B cell (primary cell): Measurements from ENCODE around the gene NR4A2. TPM values are rescaled to one million over a fixed set of nuclear protein-coding genes. Genes with fewer than 3 reads are reported as not detected.

Experiments used
- ATAC-seq: fragments of 200-7000 bp; cut with Tn5 transposase; one replicate; pipeline ENCODE4 v1.10.0; 2021; ENCODE audit warnings: low read depth, mild to moderate bottlenecking, moderate number of reproducible peaks, moderate library complexity
- CTCF ChIA-PET: fragments of 350-600 bp; sonication (Branson Sonifier 250); formaldehyde crosslinking; loops from one replicate; lab custom pipeline; 2021; ENCODE audit warnings: antibody characterized with exemption, inconsistent platforms; lab: Charles Lee
- POLR2A ChIA-PET: fragments of 350-600 bp; sonication (Branson Sonifier 250); formaldehyde crosslinking; loops from one replicate; lab custom pipeline; 2021; ENCODE audit warnings: antibody characterized with exemption; lab: Charles Lee
- DNase-seq: peaks from one replicate; pipeline ENCODE4 v3.0.0; 2013
- H2AFZ ChIP-seq: 2 replicates; pipeline ENCODE4 v1.6.1; 2012; ENCODE audit warnings: mild to moderate bottlenecking, low read depth, low read length; ENCODE audit not compliant: insufficient read depth, poor library complexity, severe bottlenecking
- H3K27ac ChIP-seq, 2 donors: 1 replicate in 1 of 2; 2 replicates in 1 of 2; pipeline ENCODE4 v1.5.1; 2012 to 2013; ENCODE audit warnings: low read length in 2 of 2, mild to moderate bottlenecking in 2 of 2, moderate library complexity in 1 of 2
- H3K27me3 ChIP-seq, 4 experiments: fragments of 200-600 bp in 1 of 4; sonication (generic) in 1 of 4; replicated peaks in 1 of 4; 1 replicate in 2 of 4; 2 replicates in 2 of 4; pipeline versions ENCODE4 v1.6.1 to v1.7.0; 2013 to 2016; ENCODE audit warnings: low read length in 3 of 4, mild to moderate bottlenecking in 2 of 4, mixed read lengths in 1 of 4, moderate library complexity in 1 of 4; ENCODE audit not compliant: insufficient read depth in 4 of 4, control insufficient read depth in 3 of 4; ENCODE audit errors: control extremely low read depth in 1 of 4
- H3K36me3 ChIP-seq, 2 experiments: replicated peaks in 1 of 2; 1 replicate in 1 of 2; 2 replicates in 1 of 2; pipeline versions ENCODE4 v1.6.1 to v1.7.1; 2013; ENCODE audit warnings: low read length in 1 of 2; ENCODE audit not compliant: insufficient read depth in 2 of 2, control insufficient read depth in 1 of 2; ENCODE audit errors: control extremely low read depth in 1 of 2, extremely low read depth in 1 of 2
- H3K4me1 ChIP-seq, 2 donors: fragments of 200-600 bp in 1 of 2; sonication (generic) in 1 of 2; 1 replicate in 1 of 2; 2 replicates in 1 of 2; pipeline versions ENCODE4 v1.5.1 to v1.6.1; 2013 to 2017; ENCODE audit warnings: low read length in 2 of 2; ENCODE audit not compliant: control insufficient read depth in 2 of 2, insufficient read depth in 2 of 2
- H3K4me2 ChIP-seq: replicated peaks from 2 replicates; pipeline ENCODE3; 2012; ENCODE audit warnings: mild to moderate bottlenecking, low read depth, low read length; ENCODE audit not compliant: poor library complexity, severe bottlenecking
- H3K4me3 ChIP-seq, 5 experiments: fragments of 200-600 bp in 1 of 5; sonication (generic) in 1 of 5; 1 replicate in 3 of 5; 2 replicates in 2 of 5; pipeline versions ENCODE4 v1.5.1 to v1.7.0; 2011 to 2016; ENCODE audit warnings: low read length in 4 of 5, mild to moderate bottlenecking in 4 of 5, low read depth in 2 of 5, control low read depth in 1 of 5, moderate library complexity in 1 of 5; ENCODE audit not compliant: insufficient read depth in 1 of 5; ENCODE audit errors: control extremely low read depth in 1 of 5, extremely low read depth in 1 of 5
- H3K79me2 ChIP-seq: fragments of 200-600 bp; sonication (generic); one replicate; pipeline ENCODE4 v1.6.0; 2016; ENCODE audit warnings: low read length; ENCODE audit not compliant: control insufficient read depth, insufficient read depth
- H3K9ac ChIP-seq: fragments of 200-600 bp; sonication (generic); 2 replicates; pipeline ENCODE4 v1.6.1; 2017; ENCODE audit warnings: mild to moderate bottlenecking, low read length, moderate library complexity
- H3K9me3 ChIP-seq, 3 donors: one replicate each; pipeline versions ENCODE4 v1.6.1 to v1.7.1; 2013; ENCODE audit warnings: low read length in 2 of 3; ENCODE audit not compliant: control insufficient read depth in 2 of 3, insufficient read depth in 1 of 3; ENCODE audit errors: control extremely low read depth in 1 of 3
- H4K20me1 ChIP-seq: 2 replicates; pipeline ENCODE4 v1.6.0; 2012; ENCODE audit warnings: mild to moderate bottlenecking, low read length; ENCODE audit not compliant: insufficient read depth, control insufficient read depth, poor library complexity, severe bottlenecking
- H3K27ac Mint-ChIP-seq: one replicate; pipeline ENCODE4 v1.8.0; 2021; ENCODE audit warnings: mixed read lengths
- H3K27me3 Mint-ChIP-seq: one replicate; pipeline ENCODE4 v1.8.0; 2021; ENCODE audit warnings: mixed read lengths
- H3K4me1 Mint-ChIP-seq: one replicate; pipeline ENCODE4 v1.8.0; 2021; ENCODE audit warnings: mixed read lengths
- H3K4me3 Mint-ChIP-seq: one replicate; pipeline ENCODE4 v1.8.0; 2021; ENCODE audit warnings: mixed read lengths
- H3K9me3 Mint-ChIP-seq: one replicate; pipeline ENCODE4 v1.8.0; 2022; ENCODE audit warnings: mixed read lengths; ENCODE audit not compliant: insufficient read depth
- EZH2 ChIP-seq: IDR thresholded peaks from 2 replicates; pipeline ENCODE4 v1.6.1; 2012; ENCODE audit warnings: borderline replicate concordance, low read depth, mild to moderate bottlenecking, moderate library complexity, low read length; ENCODE audit not compliant: insufficient read depth, poor library complexity, severe bottlenecking
- WGBS: methylation state at CpG from one replicate; pipeline ENCODE4 v1.1.5; 2013; ENCODE audit warnings: missing lambda C conversion rate; ENCODE audit not compliant: insufficient coverage; 5-methylcytosine and 5-hydroxymethylcytosine counted together
- intact Hi-C: fragments of 100-400 bp; cut with micrococcal nuclease; formaldehyde crosslinking; loops from one replicate; pipeline ENCODE4 v1.10.0; 2022
- polyA plus RNA-seq: library from polyadenylated mRNA; depleted of rRNA; stranded (reverse); fragments of >200 nt; gene quantifications from 2 replicates; pipeline ENCODE4 v1.2.3, GENCODE V29; 2012
- total RNA-seq, 2 donors: library from RNA; stranded (reverse); fragments of 120-200 nt in 1 of 2; gene quantifications; 1 replicate in 1 of 2; 2 replicates in 1 of 2; pipeline versions ENCODE4 v1.2.3 to v1.2.4, GENCODE V29; 2013 to 2022
- TF ChIP-seq, protein P1 (sequence below): fragments of 200-600 bp; IDR thresholded peaks from one replicate; pipeline ENCODE4 v1.8.0; 2022; ENCODE audit warnings: antibody characterized with exemption, mild to moderate bottlenecking

Gene NR4A2
- total and polyA plus RNA-seq, 2 donors (not counting 1 experiment from before 2014, with no cell fraction given): 30.6 to 177 TPM

DNA sequence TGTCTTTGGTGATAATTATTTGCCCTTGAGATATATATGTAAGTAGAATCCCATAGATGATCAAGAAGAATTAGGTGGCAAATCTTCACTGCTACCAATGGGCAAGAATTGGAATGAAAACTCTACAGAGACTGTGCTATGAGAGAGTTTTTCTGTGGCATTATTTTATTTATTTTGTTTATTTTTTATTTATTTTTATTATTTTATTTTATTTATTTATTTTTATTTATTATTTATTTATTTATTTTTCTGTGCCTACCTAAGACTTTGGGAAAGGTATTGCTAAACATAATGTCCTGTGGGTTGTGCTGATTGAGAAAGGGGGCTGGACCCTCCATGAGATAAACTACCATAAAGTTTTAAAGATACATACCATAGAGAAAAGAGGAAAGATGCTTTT, 16.6 kb upstream of the NR4A2 start:
- no peaks in the 10 kb centered on the region for H3K9me3 Mint-ChIP-seq
- ChIA-PET CTCF (interaction anchor here (1.5 to 3.3 kb wide), 2 partner anchors 14 kb away, joined by 3 to 15 read pairs; no protein-coding TSS in a partner anchor), POLR2A (no interaction called here)
- DNase-seq: no peak
- intact Hi-C loops: loop anchor here (5.0 kb wide), 1 partner anchor 1528 kb away; the partner anchor contains the start of gene ACVR1
- no peak overlapping the region for H3K9ac ChIP-seq
- H3K79me2 ChIP-seq: no peaks in the 10 kb centered on the region
- H3K4me1 ChIP-seq: no peaks in the 10 kb centered on the region
- H3K36me3 ChIP-seq: no peaks in the 10 kb centered on the region
- no peak overlapping the region for H3K4me3 ChIP-seq
- TF ChIP-seq, protein P1, sequence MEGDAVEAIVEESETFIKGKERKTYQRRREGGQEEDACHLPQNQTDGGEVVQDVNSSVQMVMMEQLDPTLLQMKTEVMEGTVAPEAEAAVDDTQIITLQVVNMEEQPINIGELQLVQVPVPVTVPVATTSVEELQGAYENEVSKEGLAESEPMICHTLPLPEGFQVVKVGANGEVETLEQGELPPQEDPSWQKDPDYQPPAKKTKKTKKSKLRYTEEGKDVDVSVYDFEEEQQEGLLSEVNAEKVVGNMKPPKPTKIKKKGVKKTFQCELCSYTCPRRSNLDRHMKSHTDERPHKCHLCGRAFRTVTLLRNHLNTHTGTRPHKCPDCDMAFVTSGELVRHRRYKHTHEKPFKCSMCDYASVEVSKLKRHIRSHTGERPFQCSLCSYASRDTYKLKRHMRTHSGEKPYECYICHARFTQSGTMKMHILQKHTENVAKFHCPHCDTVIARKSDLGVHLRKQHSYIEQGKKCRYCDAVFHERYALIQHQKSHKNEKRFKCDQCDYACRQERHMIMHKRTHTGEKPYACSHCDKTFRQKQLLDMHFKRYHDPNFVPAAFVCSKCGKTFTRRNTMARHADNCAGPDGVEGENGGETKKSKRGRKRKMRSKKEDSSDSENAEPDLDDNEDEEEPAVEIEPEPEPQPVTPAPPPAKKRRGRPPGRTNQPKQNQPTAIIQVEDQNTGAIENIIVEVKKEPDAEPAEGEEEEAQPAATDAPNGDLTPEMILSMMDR: no peak
- TF ChIP-seq EZH2: no peak
- no peak overlapping the region for H3K27ac Mint-ChIP-seq
- no peak overlapping the region for H3K4me2 ChIP-seq
- H4K20me1 ChIP-seq: no peaks in the 10 kb centered on the region
- H3K9me3 ChIP-seq: no peaks in the 10 kb centered on the region
- H3K4me3 Mint-ChIP-seq: no peak overlapping the region
- no peaks in the 10 kb centered on the region for H3K27me3 ChIP-seq
- H2AFZ ChIP-seq: no peak overlapping the region
- ATAC-seq: no peak
- no peak overlapping the region for H3K27ac ChIP-seq
- H3K4me1 Mint-ChIP-seq: no peaks in the 10 kb centered on the region
- no peaks in the 10 kb centered on the region for H3K27me3 Mint-ChIP-seq

DNA sequence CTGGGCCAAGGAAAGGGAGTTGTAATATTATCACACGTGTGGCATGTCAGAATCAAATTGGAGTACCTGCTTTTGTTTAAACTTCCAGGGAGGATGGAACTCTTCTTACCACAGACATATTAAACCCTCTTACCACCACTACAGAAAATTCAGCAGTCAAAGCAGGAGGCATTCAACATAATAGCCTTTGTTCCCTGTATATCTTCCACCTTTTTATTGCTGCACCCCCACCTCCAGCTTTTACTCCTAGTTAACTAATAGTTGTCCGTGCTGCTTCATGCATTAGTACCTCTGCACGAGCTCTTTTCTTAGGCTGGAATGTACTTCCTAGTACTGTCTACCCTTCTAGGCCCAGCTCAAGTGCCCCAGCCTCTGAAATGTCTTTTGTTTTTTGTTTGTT, 14.9 kb upstream of the NR4A2 start:
- Mint-ChIP-seq H3K27ac (no peak overlapping the region), H3K4me1 (peaks cover 9% of the 10 kb centered on the region), H3K27me3 (no peaks in the 10 kb centered on the region), H3K4me3 (no peak overlapping the region), H3K9me3 (no peaks in the 10 kb centered on the region)
- no peak overlapping the region for H3K4me3 ChIP-seq
- 100% methylated on average over 2 of the region's 3 CpGs for WGBS
- H3K27me3 ChIP-seq: no peaks in the 10 kb centered on the region
- no peak overlapping the region for H3K4me2 ChIP-seq
- ChIA-PET POLR2A (no interaction called here), CTCF (interaction anchor here (3.2 to 3.3 kb wide), 2 partner anchors 12 to 53 kb away, joined by 8 to 15 read pairs; no protein-coding TSS in a partner anchor)
- H3K27ac ChIP-seq: no peak overlapping the region
- no peaks in the 10 kb centered on the region for H4K20me1 ChIP-seq
- no peaks in the 10 kb centered on the region for H3K9me3 ChIP-seq
- TF ChIP-seq, protein P1: no peak
- no peak for TF ChIP-seq EZH2
- H3K9ac ChIP-seq: no peak overlapping the region
- no peaks in the 10 kb centered on the region for H3K79me2 ChIP-seq
- intact Hi-C loops: loop anchor here (5.0 kb wide), 1 partner anchor 1530 kb away; the partner anchor contains the start of gene ACVR1
- DNase-seq (no peak), ATAC-seq (no peak)
- peaks cover 6% of the 10 kb centered on the region in 2 donors for H3K4me1 ChIP-seq
- H3K36me3 ChIP-seq: no peaks in the 10 kb centered on the region
- no peak overlapping the region for H2AFZ ChIP-seq
